HepG2 (cell line): ENCODE measurements around the gene ABCE1.

Experiments
- AFF4 ChIP-seq: sonication (generic); formaldehyde crosslinking; IDR thresholded peaks from 2 replicates; pipeline ENCODE4 v1.4.0; 2020; ENCODE audit warnings: missing genetic modification reagents
- CREM ChIP-seq, 2 experiments: sonication (generic) in 1 of 2; formaldehyde crosslinking in 1 of 2; IDR thresholded peaks; 2 replicates each; pipeline versions ENCODE4 v1.4.0 to v1.6.1; 2016 to 2020; ENCODE audit warnings: antibody characterized with exemption in 1 of 2, mild to moderate bottlenecking in 1 of 2, missing genetic modification reagents in 1 of 2
- KDM1A ChIP-seq: IDR thresholded peaks from 2 replicates; pipeline ENCODE4 v1.6.1; 2016; ENCODE audit warnings: missing compliant biosample characterization
- SAP130 ChIP-seq: IDR thresholded peaks from 2 replicates; pipeline ENCODE4 v1.6.1; 2016; ENCODE audit warnings: low read depth
- STAT5B ChIP-seq: sonication (generic); formaldehyde crosslinking; IDR thresholded peaks from 2 replicates; pipeline ENCODE4 v1.4.0; 2020; ENCODE audit warnings: missing genetic modification reagents
- TCF7L2 ChIP-seq: IDR thresholded peaks from 2 replicates; pipeline ENCODE4 v1.6.1; 2011; ENCODE audit warnings: mild to moderate bottlenecking, low read depth, low read length, moderate library complexity
- ZFP37 ChIP-seq: sonication (generic); formaldehyde crosslinking; IDR thresholded peaks from 2 replicates; pipeline ENCODE4 v1.4.0; 2020; ENCODE audit warnings: missing genetic modification reagents, borderline replicate concordance
- TF ChIP-seq, protein P1 (sequence below), 2 experiments: sonication (generic) in 1 of 2; formaldehyde crosslinking in 1 of 2; IDR thresholded peaks; 2 replicates each; pipeline versions ENCODE4 v1.5.1 to v1.6.1; 2011 to 2020; ENCODE audit warnings: borderline replicate concordance in 1 of 2, low read depth in 1 of 2, low read length in 1 of 2, mild to moderate bottlenecking in 1 of 2, missing genetic modification reagents in 1 of 2, moderate library complexity in 1 of 2
- TF ChIP-seq, protein P2 (sequence below): sonication (generic); formaldehyde crosslinking; conservative IDR thresholded peaks from 2 replicates; pipeline ENCODE4 v1.8.0; 2022; ENCODE audit warnings: missing genetic modification reagents

GRCh38 chr4:145130788-145131399, 32.8 kb downstream of the ABCE1 start:
- TF ChIP-seq KDM1A (CRISPR knock-in tag) (no peak), AFF4 (CRISPR knock-in tag) (no peak), STAT5B (CRISPR knock-in tag) (no peak), SAP130 (no peak), ZFP37 (CRISPR knock-in tag) (no peak), TCF7L2 (no peak), CREM (IDR thresholded peaks at IDR 0.05) (no peak), CREM (CRISPR knock-in tag; IDR thresholded peaks at IDR 0.05) (no peak)
- TF ChIP-seq, protein P1, sequence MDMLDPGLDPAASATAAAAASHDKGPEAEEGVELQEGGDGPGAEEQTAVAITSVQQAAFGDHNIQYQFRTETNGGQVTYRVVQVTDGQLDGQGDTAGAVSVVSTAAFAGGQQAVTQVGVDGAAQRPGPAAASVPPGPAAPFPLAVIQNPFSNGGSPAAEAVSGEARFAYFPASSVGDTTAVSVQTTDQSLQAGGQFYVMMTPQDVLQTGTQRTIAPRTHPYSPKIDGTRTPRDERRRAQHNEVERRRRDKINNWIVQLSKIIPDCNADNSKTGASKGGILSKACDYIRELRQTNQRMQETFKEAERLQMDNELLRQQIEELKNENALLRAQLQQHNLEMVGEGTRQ (IDR thresholded peaks at IDR 0.05; ENCODE audit: low read depth, low read length) = no peak
- TF ChIP-seq, protein P1 (CRISPR knock-in tag; IDR thresholded peaks at IDR 0.05; ENCODE audit: borderline replicate concordance) = no peak
- TF ChIP-seq, protein P2, sequence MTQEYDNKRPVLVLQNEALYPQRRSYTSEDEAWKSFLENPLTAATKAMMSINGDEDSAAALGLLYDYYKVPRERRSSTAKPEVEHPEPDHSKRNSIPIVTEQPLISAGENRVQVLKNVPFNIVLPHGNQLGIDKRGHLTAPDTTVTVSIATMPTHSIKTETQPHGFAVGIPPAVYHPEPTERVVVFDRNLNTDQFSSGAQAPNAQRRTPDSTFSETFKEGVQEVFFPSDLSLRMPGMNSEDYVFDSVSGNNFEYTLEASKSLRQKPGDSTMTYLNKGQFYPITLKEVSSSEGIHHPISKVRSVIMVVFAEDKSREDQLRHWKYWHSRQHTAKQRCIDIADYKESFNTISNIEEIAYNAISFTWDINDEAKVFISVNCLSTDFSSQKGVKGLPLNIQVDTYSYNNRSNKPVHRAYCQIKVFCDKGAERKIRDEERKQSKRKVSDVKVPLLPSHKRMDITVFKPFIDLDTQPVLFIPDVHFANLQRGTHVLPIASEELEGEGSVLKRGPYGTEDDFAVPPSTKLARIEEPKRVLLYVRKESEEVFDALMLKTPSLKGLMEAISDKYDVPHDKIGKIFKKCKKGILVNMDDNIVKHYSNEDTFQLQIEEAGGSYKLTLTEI = no peak
